Prostate gland (tissue), 2 donors: ENCODE data around the gene MYL12B.

Experiments
- POLR2AphosphoS5 ChIP-seq: sonication (generic); formaldehyde crosslinking; IDR thresholded peaks from one replicate; pipeline ENCODE4 v1.6.1; 2017; ENCODE audit warnings: antibody characterized with exemption
- TF ChIP-seq, protein P1 (sequence below), 4 experiments: fragments of 200-600 bp in 2 of 4; fragments of 450-650 bp in 2 of 4; sonication (generic) in 2 of 4; IDR thresholded peaks; 1 replicate in 3 of 4; 2 replicates in 1 of 4; pipeline ENCODE4 v1.5.1; 2016 to 2019; ENCODE audit warnings: antibody characterized with exemption in 4 of 4, mild to moderate bottlenecking in 2 of 4, moderate library complexity in 2 of 4

- TF ChIP-seq, protein P1, sequence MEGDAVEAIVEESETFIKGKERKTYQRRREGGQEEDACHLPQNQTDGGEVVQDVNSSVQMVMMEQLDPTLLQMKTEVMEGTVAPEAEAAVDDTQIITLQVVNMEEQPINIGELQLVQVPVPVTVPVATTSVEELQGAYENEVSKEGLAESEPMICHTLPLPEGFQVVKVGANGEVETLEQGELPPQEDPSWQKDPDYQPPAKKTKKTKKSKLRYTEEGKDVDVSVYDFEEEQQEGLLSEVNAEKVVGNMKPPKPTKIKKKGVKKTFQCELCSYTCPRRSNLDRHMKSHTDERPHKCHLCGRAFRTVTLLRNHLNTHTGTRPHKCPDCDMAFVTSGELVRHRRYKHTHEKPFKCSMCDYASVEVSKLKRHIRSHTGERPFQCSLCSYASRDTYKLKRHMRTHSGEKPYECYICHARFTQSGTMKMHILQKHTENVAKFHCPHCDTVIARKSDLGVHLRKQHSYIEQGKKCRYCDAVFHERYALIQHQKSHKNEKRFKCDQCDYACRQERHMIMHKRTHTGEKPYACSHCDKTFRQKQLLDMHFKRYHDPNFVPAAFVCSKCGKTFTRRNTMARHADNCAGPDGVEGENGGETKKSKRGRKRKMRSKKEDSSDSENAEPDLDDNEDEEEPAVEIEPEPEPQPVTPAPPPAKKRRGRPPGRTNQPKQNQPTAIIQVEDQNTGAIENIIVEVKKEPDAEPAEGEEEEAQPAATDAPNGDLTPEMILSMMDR (IDR thresholded peaks at IDR 0.05): no peak
- no peak for TF ChIP-seq POLR2AphosphoS5
Measured at GRCh38 chr18:3268306-3268705, 6.4 kb downstream of the MYL12B start.
